OCI-LY1 (cell line): ENCODE data around the gene HDDC2.

Experiments
- H2AFZ ChIP-seq: fragments of 200-600 bp; sonication (generic), shearing (Covaris generic); 2 replicates; pipeline ENCODE4 v1.6.0; 2014; ENCODE audit warnings: antibody characterized with exemption, mild to moderate bottlenecking, low read length
- H3F3A ChIP-seq: fragments of 200-600 bp; sonication (generic), shearing (Covaris generic); 2 replicates; pipeline ENCODE4 v1.6.0; 2014; ENCODE audit warnings: mild to moderate bottlenecking, antibody characterized with exemption, low read length, moderate library complexity; ENCODE audit not compliant: insufficient read depth
- H3K27ac ChIP-seq: fragments of 200-600 bp; sonication (generic); 2 replicates; pipeline ENCODE4 v1.5.1; 2014; ENCODE audit warnings: low read length, mixed run types, mild to moderate bottlenecking, low read depth; ENCODE audit not compliant: poor library complexity, severe bottlenecking
- H3K27me3 ChIP-seq: fragments of 200-600 bp; sonication (generic); 2 replicates; pipeline ENCODE4 v1.6.0; 2014; ENCODE audit warnings: antibody characterized with exemption, mild to moderate bottlenecking, low read length, moderate library complexity; ENCODE audit not compliant: insufficient read depth
- H3K36me3 ChIP-seq: fragments of 200-600 bp; sonication (generic); 2 replicates; pipeline ENCODE4 v1.6.1; 2014; ENCODE audit warnings: mild to moderate bottlenecking, antibody characterized with exemption, low read length, moderate library complexity, mixed read lengths; ENCODE audit not compliant: insufficient read depth
- H3K4me1 ChIP-seq: fragments of 200-600 bp; sonication (generic); 2 replicates; pipeline ENCODE4 v1.5.1; 2014; ENCODE audit warnings: mild to moderate bottlenecking, low read length, moderate library complexity; ENCODE audit not compliant: insufficient read depth, severe bottlenecking
- H3K4me2 ChIP-seq: fragments of 200-600 bp; sonication (generic), shearing (Covaris generic); 2 replicates; pipeline ENCODE4 v1.6.1; 2014; ENCODE audit warnings: low read length
- H3K4me3 ChIP-seq: fragments of 200-600 bp; sonication (generic); 2 replicates; pipeline ENCODE4 v1.5.1; 2014; ENCODE audit warnings: low read length, low read depth, mild to moderate bottlenecking, mixed read lengths; ENCODE audit not compliant: poor library complexity, severe bottlenecking
- H3K79me2 ChIP-seq: fragments of 200-600 bp; shearing (Covaris generic); 2 replicates; pipeline ENCODE4 v1.6.1; 2016; ENCODE audit warnings: mixed run types, low read length, mixed read lengths; ENCODE audit not compliant: insufficient read depth
- H3K9ac ChIP-seq: fragments of 200-600 bp; sonication (generic), shearing (Covaris generic); 2 replicates; pipeline ENCODE4 v1.6.1; 2014; ENCODE audit warnings: mild to moderate bottlenecking, low read length, mixed read lengths
- H3K9me2 ChIP-seq: fragments of 200-600 bp; sonication (generic), shearing (Covaris generic); 2 replicates; pipeline ENCODE4 v1.6.1; 2014; ENCODE audit warnings: low read depth, mild to moderate bottlenecking, low read length, mixed read lengths
- H3K9me3 ChIP-seq: fragments of 200-600 bp; shearing (Covaris generic); 2 replicates; pipeline ENCODE4 v1.6.1; 2014; ENCODE audit warnings: low read length, mixed read lengths
- H4K20me1 ChIP-seq: fragments of 200-600 bp; sonication (generic), shearing (Covaris generic); 2 replicates; pipeline ENCODE4 v1.6.0; 2016; ENCODE audit warnings: mild to moderate bottlenecking, low read length; ENCODE audit not compliant: insufficient read depth
- CTCF ChIP-seq: fragments of 200-600 bp; sonication (generic), shearing (Covaris generic); IDR thresholded peaks from 2 replicates; pipeline ENCODE4 v1.5.1; 2017; ENCODE audit warnings: mild to moderate bottlenecking, antibody characterized with exemption, low read length, moderate library complexity, mixed read lengths
- EZH2 ChIP-seq: fragments of 200-600 bp; sonication (generic), shearing (Covaris generic); IDR thresholded peaks from 2 replicates; pipeline ENCODE4 v1.8.0; 2017; ENCODE audit warnings: borderline replicate concordance, mixed run types, mild to moderate bottlenecking, antibody characterized with exemption, low read length, moderate library complexity, mixed read lengths

Gene HDDC2

DNA sequence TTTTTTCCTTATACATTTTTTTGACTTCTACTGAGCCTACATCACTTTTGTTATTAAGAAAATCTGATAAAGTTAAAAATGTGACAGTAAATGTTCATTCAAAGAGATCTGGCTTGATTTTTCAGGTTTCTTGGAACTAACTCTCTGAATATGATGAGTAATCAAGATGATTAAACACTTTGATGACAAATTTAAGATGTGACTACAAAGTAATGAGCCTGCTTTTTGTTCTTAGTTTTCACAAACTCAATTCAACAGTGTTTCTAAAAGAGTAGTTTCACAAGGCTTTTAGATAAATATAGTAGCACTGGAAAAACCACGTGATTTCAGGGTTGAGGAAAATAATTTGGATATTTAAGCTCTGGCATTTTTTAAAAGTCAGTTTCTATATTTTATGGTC, 37.9 kb upstream of the HDDC2 start:
- H3K9me2 ChIP-seq = no peaks in the 10 kb centered on the region
- H3F3A ChIP-seq = no peaks in the 10 kb centered on the region
- H3K36me3 ChIP-seq = no peaks in the 10 kb centered on the region
- no peaks in the 10 kb centered on the region for H3K9me3 ChIP-seq
- no peaks in the 10 kb centered on the region for H3K27me3 ChIP-seq
- no peak overlapping the region for H3K9ac ChIP-seq
- H3K4me2 ChIP-seq = no peak overlapping the region
- H3K27ac ChIP-seq = no peak overlapping the region
- no peak overlapping the region for H2AFZ ChIP-seq
- no peaks in the 10 kb centered on the region for H4K20me1 ChIP-seq
- H3K4me1 ChIP-seq = peaks cover 1% of the 10 kb centered on the region
- TF ChIP-seq EZH2 (no peak), CTCF (no peak)
- H3K79me2 ChIP-seq = no peaks in the 10 kb centered on the region
- H3K4me3 ChIP-seq = no peak overlapping the region

DNA sequence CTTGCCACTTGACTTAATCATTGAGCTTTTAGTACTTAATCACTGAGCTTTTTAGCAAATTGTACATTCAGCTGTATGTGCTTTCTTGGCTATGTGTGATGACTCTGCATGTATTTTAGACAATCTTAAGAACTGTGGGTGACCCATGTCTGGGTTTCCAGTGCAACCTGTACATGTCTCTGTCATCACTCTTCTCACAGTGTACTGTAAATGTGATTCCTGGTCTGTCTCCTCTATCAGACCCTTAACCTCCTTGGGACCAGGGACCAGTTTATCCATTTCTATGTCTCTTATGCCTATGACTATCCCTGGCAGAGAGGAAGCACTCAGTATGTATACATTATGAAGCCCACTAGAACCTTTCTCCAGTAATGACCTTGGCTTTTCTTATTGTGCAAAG, 36.6 kb upstream of the HDDC2 start:
- H3K36me3 ChIP-seq = no peaks in the 10 kb centered on the region
- no peaks in the 10 kb centered on the region for H3K9me3 ChIP-seq
- H3K27ac ChIP-seq = no peak overlapping the region
- no peaks in the 10 kb centered on the region for H4K20me1 ChIP-seq
- H3K4me3 ChIP-seq = no peak overlapping the region
- no peaks in the 10 kb centered on the region for H3K79me2 ChIP-seq
- H3K4me2 ChIP-seq = no peak overlapping the region
- no peaks in the 10 kb centered on the region for H3F3A ChIP-seq
- no peak overlapping the region for H2AFZ ChIP-seq
- TF ChIP-seq CTCF (no peak), EZH2 (no peak)
- H3K27me3 ChIP-seq = no peaks in the 10 kb centered on the region
- H3K9ac ChIP-seq = no peak overlapping the region
- H3K4me1 ChIP-seq = no peaks in the 10 kb centered on the region
- no peaks in the 10 kb centered on the region for H3K9me2 ChIP-seq

DNA sequence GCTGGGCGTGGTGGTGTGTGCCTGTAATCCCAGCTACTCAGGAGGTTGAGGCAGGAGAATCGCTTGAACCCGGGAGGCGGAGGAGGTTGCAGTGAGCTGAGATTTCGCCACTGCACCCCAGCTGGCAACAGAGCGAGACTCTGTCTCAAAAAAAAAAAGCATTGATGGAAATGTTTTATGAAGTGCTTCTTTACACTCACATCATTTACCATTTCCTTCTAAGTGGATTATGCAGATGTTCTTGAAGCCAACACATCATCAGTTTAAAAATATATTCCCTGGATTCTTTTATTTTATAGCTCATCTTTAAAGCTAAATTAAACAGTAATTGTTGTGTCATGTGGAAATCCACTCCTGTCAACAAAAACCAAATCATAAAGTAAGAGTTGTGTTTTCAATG, 35.9 kb upstream of the HDDC2 start:
- H3K27ac ChIP-seq = no peak overlapping the region

More for the DNA sequence above, 35.9 kb upstream of the HDDC2 start:
- no peaks in the 10 kb centered on the region for H3K9me2 ChIP-seq
- TF ChIP-seq CTCF (no peak), EZH2 (no peak)
- no peaks in the 10 kb centered on the region for H3K4me1 ChIP-seq
- no peaks in the 10 kb centered on the region for H3K36me3 ChIP-seq
- H3F3A ChIP-seq = no peaks in the 10 kb centered on the region
- H2AFZ ChIP-seq = no peak overlapping the region
- no peaks in the 10 kb centered on the region for H3K27me3 ChIP-seq
- H3K4me2 ChIP-seq = no peak overlapping the region
- no peaks in the 10 kb centered on the region for H4K20me1 ChIP-seq
- no peak overlapping the region for H3K4me3 ChIP-seq
- no peaks in the 10 kb centered on the region for H3K79me2 ChIP-seq
- no peak overlapping the region for H3K9ac ChIP-seq
- no peaks in the 10 kb centered on the region for H3K9me3 ChIP-seq
